HG02840 (cell line): Measurements from ENCODE around the gene TANK.
A peak's percentile ranks its signal among the peaks of the same experiment; 100 is the strongest.
"Not testable (repeated sequence)": the region's sequence is repeated elsewhere in the genome, so short reads cannot be mapped to it uniquely, and the experiment has no call there.

Source experiments
- ATAC-seq: cut with Tn5 transposase; IDR thresholded peaks from one replicate; pipeline ENCODE4 v1.9.1; 2021; ENCODE audit warnings: mild to moderate bottlenecking, moderate library complexity, moderate number of reproducible peaks; ENCODE audit not compliant: unreplicated experiment, low FRiP score

The TANK gene

DNA sequence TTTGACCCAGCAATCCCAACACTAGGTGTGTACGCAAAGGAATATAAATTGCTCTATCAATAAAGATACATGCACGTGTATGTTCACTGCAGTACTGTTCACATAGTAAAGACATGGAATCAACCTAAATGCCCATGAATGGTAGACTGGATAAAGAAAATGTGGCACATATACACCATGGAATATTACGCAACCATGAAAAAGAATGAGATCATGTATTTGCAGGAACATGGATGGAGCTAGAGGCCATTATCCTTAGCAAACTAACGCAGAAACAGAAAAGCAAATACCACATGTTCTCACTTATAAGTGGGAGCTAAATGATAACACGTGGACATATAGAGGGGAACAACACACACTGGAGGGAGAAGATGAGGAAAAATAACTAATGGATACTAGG, 27.8 kb upstream of the TANK start:
- ATAC-seq = not testable (repeated sequence)

DNA sequence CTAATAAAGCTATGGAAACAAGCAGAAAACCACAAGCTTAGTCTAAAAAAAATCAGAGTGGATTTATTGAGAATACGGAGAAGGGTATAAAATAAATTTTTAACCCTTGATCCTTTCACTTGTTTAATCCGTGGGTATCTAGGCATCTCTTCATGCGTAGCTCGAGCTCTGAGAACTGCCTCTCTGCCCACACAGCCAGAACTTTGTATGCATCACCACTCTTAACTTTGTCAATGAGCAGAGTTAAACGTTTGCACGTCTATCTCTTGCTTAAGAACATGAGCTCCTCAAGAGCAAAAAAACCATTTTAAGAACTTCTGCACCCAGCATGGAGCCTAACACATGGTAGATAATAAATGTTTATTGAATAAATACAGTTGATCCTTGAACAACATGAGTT, 26.9 kb upstream of the TANK start:
- no peak for ATAC-seq

DNA sequence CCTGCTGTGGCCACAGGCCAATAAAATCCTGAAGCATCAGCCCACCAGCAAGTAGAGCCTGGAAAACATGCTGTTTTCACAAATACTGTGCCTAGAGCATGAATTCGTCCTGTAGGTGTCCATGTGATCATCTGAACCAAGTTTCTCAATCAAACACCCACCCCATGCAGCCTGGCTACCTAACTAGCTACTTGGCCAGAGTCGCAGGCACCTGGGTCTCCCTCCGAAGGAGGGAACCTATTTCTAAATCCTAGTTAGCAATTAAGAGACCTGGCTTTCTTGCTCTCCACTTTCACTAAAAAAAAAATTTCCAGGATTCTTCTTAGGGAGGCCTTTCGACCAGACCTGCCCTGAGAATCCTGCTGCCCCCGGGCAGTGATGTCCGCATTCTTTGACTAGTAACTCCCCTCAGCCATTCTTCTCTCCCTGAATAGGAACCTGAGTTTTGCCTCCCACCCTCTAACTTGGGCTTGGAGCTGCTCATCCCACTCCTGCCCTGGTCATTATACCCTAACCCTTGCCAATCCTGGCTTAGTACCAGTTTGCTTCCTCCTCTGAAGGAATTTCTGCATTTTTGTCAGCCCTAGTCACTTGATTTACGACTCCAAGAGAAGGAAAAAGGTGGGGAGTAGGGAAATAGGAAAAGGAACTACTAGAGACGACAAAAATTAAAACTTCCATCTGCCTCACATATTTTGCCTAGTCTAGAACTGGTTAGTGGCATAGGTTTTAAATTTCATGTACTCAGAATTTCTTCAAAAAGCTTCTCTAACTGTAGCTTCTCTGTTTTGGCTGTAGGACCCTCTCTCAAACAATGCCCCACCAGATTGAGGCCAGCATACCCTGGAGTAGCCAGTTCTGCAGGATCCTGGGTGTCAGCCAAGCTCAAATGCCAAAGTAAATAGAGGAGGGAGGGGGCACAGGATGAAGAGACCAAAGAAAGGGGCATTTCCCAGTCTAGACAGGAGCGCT, 25.4 kb upstream of the TANK start:
- ATAC-seq = no peak

DNA sequence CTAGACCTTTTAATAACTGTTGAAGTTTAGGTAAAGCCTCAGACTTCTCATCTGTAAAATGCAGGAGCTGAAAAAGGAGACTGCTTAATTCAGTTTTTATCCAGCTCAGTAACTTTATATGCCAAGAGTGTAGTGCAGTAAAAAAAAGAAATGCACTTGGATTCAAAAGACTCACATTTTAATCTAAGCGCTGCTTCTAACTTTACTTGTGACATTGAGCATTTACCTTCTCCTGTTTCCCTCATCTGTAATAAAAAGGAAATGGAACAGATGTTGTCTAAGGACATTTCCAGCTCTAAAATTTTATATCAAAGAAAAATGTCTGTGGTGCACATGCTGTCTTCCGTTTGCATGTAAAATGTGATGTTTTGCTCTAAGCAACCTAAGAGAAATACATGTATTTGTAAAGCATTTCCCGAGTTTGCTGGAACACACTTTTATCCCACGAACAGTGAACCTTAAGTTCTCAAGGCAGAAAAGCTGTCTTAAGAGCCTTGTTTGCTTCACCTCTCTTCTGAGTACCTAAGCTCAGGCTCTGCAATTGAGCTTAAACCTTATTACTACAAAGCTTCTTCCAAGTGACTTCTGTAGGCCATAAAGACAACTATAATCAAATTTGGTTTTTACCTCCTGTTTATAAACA, 24.2 kb upstream of the TANK start:
- ATAC-seq = no peak

DNA sequence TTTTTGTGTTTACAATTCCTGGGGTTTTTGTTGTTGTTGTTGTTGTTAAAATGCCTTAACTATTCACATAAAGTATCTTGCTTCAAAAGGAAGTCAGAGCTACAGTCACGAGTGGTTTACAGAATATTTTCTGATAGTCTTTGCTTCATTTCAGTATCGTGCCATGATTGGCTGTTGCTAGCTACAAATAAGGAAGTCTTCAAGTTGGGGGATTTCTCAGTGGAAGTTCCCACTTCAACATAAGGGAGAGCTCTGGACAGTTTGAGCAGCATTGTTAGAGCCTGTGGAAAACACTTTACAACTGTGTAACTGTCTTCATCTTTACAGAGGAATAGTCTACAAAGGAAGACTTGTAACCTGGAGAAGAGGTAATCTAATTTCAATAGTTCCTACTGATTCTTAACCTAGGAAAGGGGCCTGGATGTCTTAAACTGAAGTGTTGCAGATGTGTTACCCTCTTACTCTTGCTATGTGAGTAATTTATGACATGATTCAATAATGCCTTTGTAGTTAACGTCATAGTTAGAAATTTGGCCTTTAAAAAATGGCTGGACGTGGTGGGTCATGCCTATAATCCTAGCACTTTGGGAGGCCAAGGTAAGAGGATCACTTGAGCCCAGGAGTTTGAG, 23.4 kb upstream of the TANK start:
- peak; percentile 85 for ATAC-seq

DNA sequence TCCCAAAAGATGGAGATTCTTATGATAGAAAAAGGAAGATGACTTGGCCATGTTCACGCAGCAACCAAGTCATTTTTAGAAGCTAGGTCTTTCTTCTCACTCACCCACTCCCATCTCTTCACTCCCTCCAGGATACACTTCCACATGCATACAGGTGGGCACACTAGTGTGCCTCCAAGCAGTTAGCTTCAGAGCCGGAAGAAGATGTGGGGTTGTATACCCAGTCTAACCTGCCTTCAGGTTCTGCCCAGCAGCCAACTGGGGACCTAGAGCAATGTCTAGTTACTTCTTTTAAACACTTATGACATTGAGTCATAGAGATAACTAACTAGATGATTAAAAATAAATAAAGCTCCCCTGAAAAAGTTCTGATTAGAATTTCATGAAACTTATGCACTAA, 21.8 kb upstream of the TANK start:
- ATAC-seq = no peak

DNA sequence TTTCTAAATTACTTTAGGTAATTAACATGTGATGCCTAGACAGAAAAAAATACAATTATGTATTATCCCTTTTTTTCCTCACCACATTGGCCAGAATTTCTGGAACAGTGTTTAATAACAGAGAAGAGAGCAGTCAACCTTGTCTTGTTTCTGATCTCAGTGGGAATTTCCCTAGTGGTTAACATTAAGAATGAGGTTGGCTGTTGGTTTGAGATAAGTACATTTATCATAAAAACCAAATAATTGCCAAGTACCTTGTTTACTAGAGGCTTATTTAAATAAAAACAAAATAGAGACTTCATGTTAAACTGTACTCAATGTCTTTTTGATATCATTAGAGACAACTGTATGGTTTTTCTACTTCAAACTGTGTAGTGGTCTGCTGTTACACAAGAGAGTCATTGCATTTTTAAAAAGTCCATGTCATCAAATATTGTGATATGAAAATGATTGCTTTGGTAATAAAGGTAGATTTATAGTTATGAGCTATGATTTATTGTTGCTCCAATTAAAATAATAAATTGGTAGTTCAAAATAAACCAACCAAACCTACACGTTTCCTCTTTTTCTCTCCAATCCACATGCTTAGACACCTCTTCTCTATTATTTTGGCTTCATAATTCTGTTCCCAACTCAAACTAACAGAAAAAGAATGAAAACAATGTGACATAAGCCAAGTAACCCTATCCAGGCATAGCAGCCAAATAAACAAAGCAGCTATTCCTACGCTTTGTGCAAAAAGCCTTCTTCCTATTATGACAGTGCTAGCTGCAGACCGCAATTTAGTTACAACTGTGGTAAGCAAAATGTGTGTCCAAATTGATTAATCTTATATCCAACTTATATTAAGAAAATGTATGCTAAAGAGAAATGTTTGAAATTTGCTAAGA, 20.9 kb upstream of the TANK start:
- ATAC-seq = no peak

DNA sequence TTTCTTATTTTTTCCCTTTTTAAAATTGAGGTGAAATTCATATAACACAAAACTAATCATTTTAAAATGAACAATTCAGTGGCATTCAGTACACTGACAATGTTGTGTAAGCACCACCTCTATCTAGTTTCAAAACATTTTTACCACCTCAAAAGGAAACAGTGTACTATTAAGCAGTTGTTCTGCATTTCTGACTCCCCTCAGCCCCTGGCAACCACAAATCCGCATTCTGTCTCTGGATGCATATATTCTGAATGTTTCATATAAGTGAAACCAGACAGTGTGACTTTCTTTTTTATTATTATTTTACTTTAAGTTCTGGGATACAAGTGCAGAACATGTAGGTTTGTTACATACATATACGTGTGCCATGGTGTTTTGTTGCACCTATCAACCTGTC, 19.2 kb upstream of the TANK start:
- peak; percentile 38 for ATAC-seq

DNA sequence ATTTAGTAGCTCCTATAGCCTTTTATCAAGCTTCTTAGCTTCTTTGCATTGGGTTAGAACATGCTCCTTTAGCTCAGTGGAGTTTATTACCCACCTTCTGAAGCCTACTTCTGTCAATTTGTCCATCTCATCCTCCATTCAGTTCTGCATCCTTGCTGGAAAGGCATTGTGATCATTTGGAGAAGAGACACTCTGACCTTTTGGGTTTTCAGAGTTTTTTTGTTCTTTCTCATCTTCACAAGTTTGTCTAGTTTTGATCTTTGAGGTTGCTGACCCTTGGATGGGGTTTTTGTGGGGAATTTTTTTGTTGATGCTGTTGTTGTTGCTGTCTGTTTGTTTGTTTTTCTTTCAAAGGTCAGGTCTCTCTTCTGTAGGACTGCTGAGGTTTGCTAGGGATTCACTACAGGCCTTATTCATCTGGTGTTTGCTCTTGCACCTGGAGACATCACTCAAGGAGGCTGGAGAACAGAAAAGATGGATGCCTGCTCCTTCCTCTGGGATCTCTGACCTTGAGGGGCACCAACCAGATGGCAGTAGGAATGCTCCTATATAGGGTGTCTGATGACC, 13.9 kb upstream of the TANK start:
- no peak for ATAC-seq

DNA sequence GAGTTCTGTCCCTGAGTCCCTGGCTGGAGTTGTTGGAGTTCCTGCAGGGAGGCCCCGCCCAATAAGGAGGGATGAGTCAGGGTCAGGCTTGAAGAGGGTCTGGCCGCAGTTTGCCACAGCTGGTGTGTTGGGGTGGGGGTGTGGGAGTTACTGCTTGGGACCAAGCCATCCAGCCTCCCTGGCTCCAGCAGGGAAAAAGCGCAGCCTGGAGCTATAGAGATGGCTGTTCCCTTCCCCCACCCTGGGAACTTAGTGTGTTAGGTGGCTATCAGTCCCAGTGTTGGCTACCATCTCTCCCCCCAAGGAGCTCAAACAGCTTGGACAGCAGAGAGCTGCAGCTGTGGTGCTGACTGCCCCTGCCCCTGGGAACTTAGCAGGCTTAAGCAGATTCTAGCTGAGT, 13.2 kb upstream of the TANK start:
- no peak for ATAC-seq

DNA sequence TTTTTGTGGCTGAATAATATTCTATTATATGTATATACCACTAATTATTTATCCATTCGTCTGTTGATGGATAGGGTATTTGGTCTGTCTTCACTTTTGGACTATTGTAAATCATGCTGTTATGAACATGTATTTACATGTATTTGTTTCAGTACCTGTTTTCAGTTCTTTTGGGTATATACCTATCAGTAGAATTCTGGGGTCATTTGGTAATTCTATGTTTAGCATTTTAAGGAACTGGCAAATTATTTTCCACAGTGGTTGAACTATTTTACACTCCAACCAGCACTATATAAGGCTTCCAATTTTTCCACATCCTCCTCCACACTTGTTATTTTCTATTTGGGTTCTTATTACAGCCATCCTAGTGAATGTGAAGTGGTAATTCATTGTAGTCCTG, 12.4 kb upstream of the TANK start:
- no peak for ATAC-seq

DNA sequence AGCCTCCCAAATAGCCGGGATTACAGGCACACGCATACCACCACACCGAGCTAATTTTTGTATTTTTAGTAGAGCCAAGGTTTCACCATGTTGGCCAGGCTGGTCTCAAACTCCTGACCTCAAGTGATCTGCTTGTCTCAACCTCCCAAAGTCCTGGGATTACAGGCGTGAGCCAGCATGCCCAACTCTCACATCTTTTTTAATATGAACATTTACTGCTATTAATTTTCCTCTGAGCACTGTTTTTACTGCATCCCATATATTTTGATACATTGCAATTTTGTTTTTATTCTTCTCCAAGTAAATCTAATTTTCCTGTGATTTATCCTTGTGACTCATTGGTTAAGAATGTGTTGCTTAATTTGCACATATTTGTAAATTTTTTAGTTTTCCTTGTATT, 9.5 kb upstream of the TANK start:
- ATAC-seq = no peak

DNA sequence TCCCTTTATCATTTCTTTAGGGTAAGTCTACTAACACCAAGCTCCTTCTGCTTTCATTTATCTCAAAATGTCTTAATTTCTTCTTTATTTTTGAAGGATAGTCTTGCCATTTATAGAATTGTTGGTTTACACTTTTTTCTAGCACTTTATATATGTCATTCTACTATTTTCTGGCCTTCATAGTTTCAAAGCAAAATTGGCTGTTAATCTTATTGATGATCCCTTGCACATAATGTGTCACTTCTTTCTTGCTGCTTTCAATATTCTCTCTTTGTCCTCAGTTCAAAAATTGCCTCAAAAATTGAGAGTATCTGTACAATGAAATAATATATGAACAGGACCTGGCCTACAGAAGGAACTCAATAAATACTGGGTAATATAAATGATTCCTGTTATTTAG, 7.9 kb upstream of the TANK start:
- no peak for ATAC-seq

DNA sequence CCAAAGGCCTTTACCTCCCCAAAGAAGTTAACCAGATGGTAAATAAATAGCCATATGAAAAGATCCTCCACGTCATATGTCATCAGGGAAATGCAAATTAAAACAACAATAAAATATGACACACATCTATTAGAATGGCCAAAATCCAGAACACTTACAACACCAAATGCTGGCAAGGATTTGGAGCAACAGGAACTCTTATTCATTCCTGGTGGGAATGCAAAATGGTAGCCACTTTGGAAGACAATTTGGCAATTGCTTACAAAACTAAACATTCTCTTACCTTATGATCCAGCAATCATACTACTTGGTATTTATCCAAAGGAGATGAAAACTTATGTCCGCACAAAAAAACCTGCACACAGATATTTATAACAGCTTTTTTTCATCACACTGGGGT, 1.3 kb upstream of the TANK start:
- no peak for ATAC-seq

DNA sequence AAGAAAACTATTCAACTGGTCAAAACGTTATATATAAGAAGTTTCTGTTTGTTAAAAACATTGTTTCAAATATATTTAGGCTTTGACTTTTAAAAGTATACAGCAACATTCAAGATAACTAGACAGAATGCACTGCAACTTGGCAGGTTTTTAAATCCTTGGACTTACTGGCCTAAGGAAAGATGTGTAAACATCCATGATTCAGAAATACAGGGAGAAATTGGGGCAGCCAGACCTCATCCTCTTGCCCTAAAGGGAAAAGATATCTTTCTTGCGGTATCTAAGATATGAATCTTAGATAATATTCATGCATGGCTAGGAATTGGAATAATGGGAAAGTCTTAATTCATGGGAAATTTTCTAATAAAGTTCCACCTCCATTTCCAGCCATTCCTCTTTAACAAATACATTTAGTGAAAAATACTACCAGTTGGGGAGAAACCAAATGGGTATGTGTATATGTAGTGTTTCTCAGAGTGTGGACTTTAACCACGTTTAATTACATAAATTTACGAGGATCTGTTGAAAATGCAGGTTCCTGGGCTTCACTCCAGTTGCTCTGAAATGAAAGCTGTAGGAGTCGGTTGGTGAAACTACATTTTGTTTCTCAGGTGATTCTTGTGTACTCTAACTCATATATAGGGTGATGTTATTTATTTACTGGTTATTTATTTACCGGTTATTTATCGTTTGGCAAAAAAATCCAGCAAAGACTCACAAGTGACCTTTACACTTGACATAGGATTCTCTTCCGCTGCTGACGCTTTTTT, 587 bp upstream of the TANK start:
- ATAC-seq = no peak

DNA sequence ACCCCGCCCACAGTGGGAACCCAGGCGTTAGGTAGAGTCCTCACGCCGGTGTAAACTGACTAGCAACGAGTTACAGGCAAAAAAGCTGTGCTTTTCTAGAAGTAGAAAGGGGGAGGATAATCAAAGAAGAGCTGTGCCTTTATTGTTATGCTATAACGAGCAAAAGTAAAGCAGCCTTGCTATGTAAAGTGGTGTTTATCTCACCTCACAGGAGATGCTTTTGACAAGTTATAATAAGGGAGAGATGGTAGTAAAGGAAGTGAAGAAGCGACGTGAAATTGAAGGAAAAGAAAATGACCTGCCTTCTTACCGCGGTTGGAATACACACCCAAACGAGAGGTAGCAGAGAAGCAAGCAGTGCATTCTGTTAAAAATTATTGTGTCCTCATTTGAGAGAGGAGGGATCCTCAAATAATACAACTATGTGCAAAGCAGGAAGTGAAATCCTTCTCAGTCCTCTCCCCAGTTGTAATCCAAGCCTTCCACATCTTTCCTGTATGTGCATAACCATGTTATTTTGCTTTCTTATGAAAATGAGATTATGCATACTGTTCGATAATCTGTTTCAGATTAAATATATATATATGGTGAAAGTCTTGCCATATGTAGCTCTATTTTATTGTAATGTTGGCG, 962 bp downstream of the TANK start:
- peak; percentile 30 for ATAC-seq

DNA sequence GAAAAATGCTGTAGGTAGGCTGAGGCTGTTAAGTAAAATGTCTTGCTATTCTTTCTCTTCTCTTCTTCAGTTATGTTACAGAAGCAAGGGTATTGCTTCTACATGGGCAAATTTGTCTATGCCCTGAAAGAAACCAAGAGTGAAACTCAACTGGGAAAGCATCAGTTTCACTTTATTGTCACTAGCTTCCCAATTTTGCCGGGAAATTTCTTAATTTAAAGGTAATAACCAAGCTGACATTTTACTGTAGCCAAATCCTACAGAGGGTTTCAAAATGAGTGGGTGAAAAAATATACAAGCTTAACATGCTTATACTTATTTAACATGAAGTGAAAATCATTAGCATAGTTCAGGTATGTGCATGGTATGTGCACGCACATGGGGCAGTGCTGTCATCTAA, 3.2 kb downstream of the TANK start:
- ATAC-seq = no peak

DNA sequence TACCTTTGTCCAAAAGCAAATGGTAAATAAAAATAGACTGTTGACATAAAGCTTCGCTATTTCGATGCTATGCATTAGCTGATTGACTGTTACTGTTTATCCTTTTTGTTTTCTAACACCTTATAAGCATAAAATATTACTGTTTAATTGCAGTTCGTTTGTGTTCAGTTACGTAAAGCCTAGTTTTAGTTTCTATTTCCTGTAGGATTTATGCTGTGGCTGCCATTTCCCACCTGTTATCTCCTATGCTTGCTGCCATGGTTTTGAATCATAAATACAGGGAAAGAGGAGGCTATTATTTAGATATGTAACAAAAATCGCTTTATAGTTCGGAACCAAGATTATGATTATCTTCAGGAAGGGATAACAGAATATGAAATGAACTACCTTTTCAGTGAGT, 3.9 kb downstream of the TANK start:
- ATAC-seq = no peak

DNA sequence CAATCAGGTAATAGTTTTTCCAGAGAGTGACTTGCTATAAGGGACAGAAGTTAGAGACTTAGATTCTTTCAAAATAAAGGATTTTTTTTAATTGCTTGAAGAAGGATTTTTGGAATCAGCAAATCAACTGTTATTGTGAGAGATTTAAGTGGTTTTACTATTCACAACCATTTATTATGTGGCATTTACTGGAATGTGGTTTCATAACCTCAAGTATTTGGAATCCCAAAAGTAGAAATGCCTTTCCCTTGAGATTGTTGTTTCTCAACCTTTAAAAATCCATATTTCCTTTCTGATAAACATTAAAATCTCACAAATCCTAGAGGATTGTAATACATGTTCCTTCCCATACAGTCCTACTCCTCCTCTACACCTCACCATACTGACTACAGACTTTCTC, 5.0 kb downstream of the TANK start:
- ATAC-seq = no peak
